Sigmoid colon (tissue), 4 donors: ENCODE data around the gene RAI14.

Experiments
- CTCF ChIP-seq, 4 experiments: fragments of 450-650 bp in 3 of 4; fragments of 200-600 bp in 1 of 4; IDR thresholded peaks; one replicate each; pipeline ENCODE4 v1.5.1; 2016 to 2019; ENCODE audit warnings: antibody characterized with exemption in 4 of 4, mild to moderate bottlenecking in 3 of 4, moderate library complexity in 2 of 4
- EP300 ChIP-seq, 4 donors: sonication (generic); formaldehyde crosslinking; IDR thresholded peaks; one replicate each; pipeline ENCODE4 v1.6.1; 2017; ENCODE audit warnings: antibody characterized with exemption in 4 of 4

GRCh38 chr5:34740389-34740806 is 84.3 kb downstream of the RAI14 start:
- TF ChIP-seq EP300 (IDR thresholded peaks at IDR 0.05), result no peak
- TF ChIP-seq CTCF (IDR thresholded peaks at IDR 0.05), result no peak
